ENCODE data around the gene ZNF410. TPM values are rescaled to one million over a fixed set of nuclear protein-coding genes. Genes with fewer than 3 reads are reported as not detected.

Gene ZNF410
- total RNA-seq, 1 experiment from 2014 or later: 37.6 TPM

DNA sequence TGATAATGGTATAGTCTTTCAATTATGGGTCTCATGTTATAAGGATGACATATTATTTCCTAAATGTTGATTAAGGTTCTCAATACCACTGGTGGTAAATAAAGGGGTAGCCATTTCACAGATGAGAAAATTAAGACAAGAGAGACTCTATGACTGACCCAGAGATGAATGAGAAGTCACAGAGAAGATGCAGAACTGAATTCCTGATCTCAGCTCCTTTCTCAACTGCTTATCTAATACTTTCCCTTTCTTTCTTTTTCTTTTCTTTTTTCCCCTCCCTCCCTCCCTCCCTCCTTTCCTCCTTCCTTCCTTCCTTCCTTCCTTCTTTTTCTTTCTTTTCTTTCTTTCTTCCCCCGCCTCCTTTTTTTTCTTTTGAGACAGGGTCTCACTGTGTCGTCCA is 43.4 kb upstream of the ZNF410 start:
- ChIA-PET CTCF (no interaction called here), RAD21 (ENCODE audit: low non-redundant PET in 1 of 2, low total read pairs in 2 of 2, uncharacterized antibody in 2 of 2, unreplicated experiment in 2 of 2) (interaction anchor here in 1 of 2 experiments (0.5 kb wide), 1 partner anchor 180 kb away, joined by 3 read pairs; no protein-coding TSS in a partner anchor), POLR2A (no interaction called here)
- intact Hi-C loops (cut with micrococcal nuclease): no loop called here
- no peak overlapping the region for H3K4me2 ChIP-seq (ENCODE audit: low read length)
- H3K9me3 ChIP-seq (ENCODE audit: control insufficient read depth in 1 of 2, insufficient read depth in 1 of 2, low read depth in 1 of 2, low read length in 2 of 2): 0 out of 4 replicates have a peak, but pooled peaks cover 0 to 3% of the 10 kb centered on the region in 2 experiments
- no peaks in the 10 kb centered on the region for H3K36me3 ChIP-seq (ENCODE audit: control insufficient read depth in 1 of 2, insufficient read depth in 2 of 2, low read length in 2 of 2)
- peaks cover 2 to 3% of the 10 kb centered on the region in 2 experiments; a peak in 2 of 4 replicates for H3K4me1 ChIP-seq (ENCODE audit: control insufficient read depth in 1 of 2, insufficient read depth in 2 of 2, low read length in 2 of 2)
- H3K27me3 ChIP-seq (ENCODE audit: insufficient read depth, low read length): no peaks in the 10 kb centered on the region
- H3K79me2 ChIP-seq (ENCODE audit: insufficient read depth, low read length): no peaks in the 10 kb centered on the region
- H3K4me3 ChIP-seq (replicated peaks in 1 of 2; ENCODE audit: low read depth in 1 of 2, low read length in 2 of 2): no peak overlapping the region
- H2AFZ ChIP-seq (ENCODE audit: low read depth, low read length, poor library complexity, severe bottlenecking): no peak overlapping the region
- no peak overlapping the region for H3K9ac ChIP-seq (ENCODE audit: low read length)
- TF ChIP-seq SRF (IDR thresholded peaks at IDR 0.05; ENCODE audit: low read depth) (no peak), EZH2phosphoT487 (IDR thresholded peaks at IDR 0.05; ENCODE audit: borderline replicate concordance) (no peak), ZNF274 (IDR thresholded peaks at IDR 0.05; ENCODE audit: low read depth, low read length) (no peak), POLR2A (IDR thresholded peaks at IDR 0.05; ENCODE audit: borderline replicate concordance, extremely low read depth, insufficient read depth, insufficient read length) (no peak), FOSL1 (IDR thresholded peaks at IDR 0.05; ENCODE audit: low read depth) (no peak), TCF7L2 (IDR thresholded peaks at IDR 0.05; ENCODE audit: borderline replicate concordance, extremely low read depth, insufficient read depth, insufficient read length) (no peak), CEBPB (IDR thresholded peaks at IDR 0.05; ENCODE audit: low read depth) (no peak), POLR2AphosphoS5 (IDR thresholded peaks at IDR 0.05; ENCODE audit: low read depth, low read length) (no peak), ZFX (IDR thresholded peaks at IDR 0.05) (no peak), SP1 (IDR thresholded peaks at IDR 0.05; ENCODE audit: low read depth) (no peak), EGR1 (IDR thresholded peaks at IDR 0.05; ENCODE audit: low read depth) (no peak), JUND (IDR thresholded peaks at IDR 0.05) (no peak), ELF1 (IDR thresholded peaks at IDR 0.05; ENCODE audit: borderline replicate concordance, low read depth) (no peak), YY1 (IDR thresholded peaks at IDR 0.05; ENCODE audit: extremely low read depth, insufficient replicate concordance, low read depth, low read length) (no peak), EZH2 (IDR thresholded peaks at IDR 0.05) (no peak), RAD21 (IDR thresholded peaks at IDR 0.05; ENCODE audit: low read depth) (no peak)
- TF ChIP-seq, protein P1, sequence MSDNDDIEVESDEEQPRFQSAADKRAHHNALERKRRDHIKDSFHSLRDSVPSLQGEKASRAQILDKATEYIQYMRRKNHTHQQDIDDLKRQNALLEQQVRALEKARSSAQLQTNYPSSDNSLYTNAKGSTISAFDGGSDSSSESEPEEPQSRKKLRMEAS (IDR thresholded peaks at IDR 0.05): no peak
- TF ChIP-seq, protein P2, sequence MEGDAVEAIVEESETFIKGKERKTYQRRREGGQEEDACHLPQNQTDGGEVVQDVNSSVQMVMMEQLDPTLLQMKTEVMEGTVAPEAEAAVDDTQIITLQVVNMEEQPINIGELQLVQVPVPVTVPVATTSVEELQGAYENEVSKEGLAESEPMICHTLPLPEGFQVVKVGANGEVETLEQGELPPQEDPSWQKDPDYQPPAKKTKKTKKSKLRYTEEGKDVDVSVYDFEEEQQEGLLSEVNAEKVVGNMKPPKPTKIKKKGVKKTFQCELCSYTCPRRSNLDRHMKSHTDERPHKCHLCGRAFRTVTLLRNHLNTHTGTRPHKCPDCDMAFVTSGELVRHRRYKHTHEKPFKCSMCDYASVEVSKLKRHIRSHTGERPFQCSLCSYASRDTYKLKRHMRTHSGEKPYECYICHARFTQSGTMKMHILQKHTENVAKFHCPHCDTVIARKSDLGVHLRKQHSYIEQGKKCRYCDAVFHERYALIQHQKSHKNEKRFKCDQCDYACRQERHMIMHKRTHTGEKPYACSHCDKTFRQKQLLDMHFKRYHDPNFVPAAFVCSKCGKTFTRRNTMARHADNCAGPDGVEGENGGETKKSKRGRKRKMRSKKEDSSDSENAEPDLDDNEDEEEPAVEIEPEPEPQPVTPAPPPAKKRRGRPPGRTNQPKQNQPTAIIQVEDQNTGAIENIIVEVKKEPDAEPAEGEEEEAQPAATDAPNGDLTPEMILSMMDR (IDR thresholded peaks at IDR 0.05 in 2 of 3, conservative IDR thresholded peaks at IDR 0.05 in 1 of 3; ENCODE audit: borderline replicate concordance in 1 of 3, insufficient read depth in 1 of 3, low read depth in 2 of 3, low read length in 2 of 3): no peak
- TF ChIP-seq, protein P3, sequence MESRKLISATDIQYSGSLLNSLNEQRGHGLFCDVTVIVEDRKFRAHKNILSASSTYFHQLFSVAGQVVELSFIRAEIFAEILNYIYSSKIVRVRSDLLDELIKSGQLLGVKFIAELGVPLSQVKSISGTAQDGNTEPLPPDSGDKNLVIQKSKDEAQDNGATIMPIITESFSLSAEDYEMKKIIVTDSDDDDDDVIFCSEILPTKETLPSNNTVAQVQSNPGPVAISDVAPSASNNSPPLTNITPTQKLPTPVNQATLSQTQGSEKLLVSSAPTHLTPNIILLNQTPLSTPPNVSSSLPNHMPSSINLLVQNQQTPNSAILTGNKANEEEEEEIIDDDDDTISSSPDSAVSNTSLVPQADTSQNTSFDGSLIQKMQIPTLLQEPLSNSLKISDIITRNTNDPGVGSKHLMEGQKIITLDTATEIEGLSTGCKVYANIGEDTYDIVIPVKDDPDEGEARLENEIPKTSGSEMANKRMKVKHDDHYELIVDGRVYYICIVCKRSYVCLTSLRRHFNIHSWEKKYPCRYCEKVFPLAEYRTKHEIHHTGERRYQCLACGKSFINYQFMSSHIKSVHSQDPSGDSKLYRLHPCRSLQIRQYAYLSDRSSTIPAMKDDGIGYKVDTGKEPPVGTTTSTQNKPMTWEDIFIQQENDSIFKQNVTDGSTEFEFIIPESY (IDR thresholded peaks at IDR 0.05; ENCODE audit: extremely low read depth, insufficient replicate concordance, low read length): no peak
- ATAC-seq (no peak), DNase-seq (ENCODE audit: low read depth, low spot score) (no peak)
- no TSS peak for BruUV-seq (replicated peaks)
- H4K20me1 ChIP-seq (ENCODE audit: insufficient read depth): no peaks in the 10 kb centered on the region
- no peaks in the 10 kb centered on the region for H3K9me2 ChIP-seq (ENCODE audit: insufficient read depth)
- no peak overlapping the region for H3K27ac ChIP-seq (ENCODE audit: low read depth, low read length)

Data from HCT116 (cell line).